ENCODE measurements around the gene LMCD1.

DNA sequence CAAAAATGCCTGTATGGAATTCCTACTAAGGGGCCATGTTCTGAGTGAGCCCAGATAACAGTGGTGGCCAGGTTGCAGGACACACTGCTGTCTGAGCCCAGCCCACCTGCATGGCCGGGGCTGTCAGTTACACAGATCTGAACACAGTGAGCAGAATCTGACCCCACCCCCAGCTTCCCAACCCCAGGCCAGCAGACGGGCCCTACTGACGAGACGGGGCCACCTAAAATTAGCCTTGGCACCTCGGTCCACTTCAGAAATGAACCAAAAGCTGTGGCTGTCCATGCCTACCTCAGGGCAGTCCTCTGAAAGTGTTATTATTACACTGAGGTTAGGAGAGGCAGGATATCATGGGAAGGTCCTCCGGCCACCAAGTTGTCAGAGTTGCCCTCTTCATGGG is 51.8 kb downstream of the LMCD1 start:
- TF ChIP-seq, protein P1, sequence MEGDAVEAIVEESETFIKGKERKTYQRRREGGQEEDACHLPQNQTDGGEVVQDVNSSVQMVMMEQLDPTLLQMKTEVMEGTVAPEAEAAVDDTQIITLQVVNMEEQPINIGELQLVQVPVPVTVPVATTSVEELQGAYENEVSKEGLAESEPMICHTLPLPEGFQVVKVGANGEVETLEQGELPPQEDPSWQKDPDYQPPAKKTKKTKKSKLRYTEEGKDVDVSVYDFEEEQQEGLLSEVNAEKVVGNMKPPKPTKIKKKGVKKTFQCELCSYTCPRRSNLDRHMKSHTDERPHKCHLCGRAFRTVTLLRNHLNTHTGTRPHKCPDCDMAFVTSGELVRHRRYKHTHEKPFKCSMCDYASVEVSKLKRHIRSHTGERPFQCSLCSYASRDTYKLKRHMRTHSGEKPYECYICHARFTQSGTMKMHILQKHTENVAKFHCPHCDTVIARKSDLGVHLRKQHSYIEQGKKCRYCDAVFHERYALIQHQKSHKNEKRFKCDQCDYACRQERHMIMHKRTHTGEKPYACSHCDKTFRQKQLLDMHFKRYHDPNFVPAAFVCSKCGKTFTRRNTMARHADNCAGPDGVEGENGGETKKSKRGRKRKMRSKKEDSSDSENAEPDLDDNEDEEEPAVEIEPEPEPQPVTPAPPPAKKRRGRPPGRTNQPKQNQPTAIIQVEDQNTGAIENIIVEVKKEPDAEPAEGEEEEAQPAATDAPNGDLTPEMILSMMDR (IDR thresholded peaks at IDR 0.05): no peak
- TF ChIP-seq POLR2A (IDR thresholded peaks at IDR 0.05): no peak

Data from right lobe of liver (tissue), 4 donors.